MCF 10A (cell line): ENCODE measurements around the gene RIMBP3C. TPM values are rescaled to one million over a fixed set of nuclear protein-coding genes. Genes with fewer than 3 reads are reported as not detected.
"Not testable (repeated sequence)": the region's sequence is repeated elsewhere in the genome, so short reads cannot be mapped to it uniquely, and the experiment has no call there.

Source experiments
- BruUV-seq: library from RNA; stranded (reverse); fragments of 400-500 nt; replicated peaks from 2 replicates; lab custom pipeline; 2021; lab: Mats Ljungman, UMichigan
- CTCF ChIA-PET: fragments of 300-600 bp; sonication (Branson Sonifier 250); formaldehyde crosslinking; extraction: SDS; loops from one replicate; lab custom pipeline; 2021; ENCODE audit warnings: antibody characterized with exemption, inconsistent platforms; lab: Yijun Ruan, JAX
- POLR2A ChIA-PET: fragments of 300-600, 350-650 bp; sonication (Branson Sonifier 250); formaldehyde crosslinking; extraction: SDS; loops from one replicate; lab custom pipeline; 2020; ENCODE audit warnings: antibody characterized with exemption, inconsistent platforms; lab: Yijun Ruan, JAX
- DNase-seq: peaks from one replicate; pipeline ENCODE4 v3.0.0-alpha.2; 2018; ENCODE audit not compliant: unreplicated experiment
- H3K27ac Mint-ChIP-seq: one replicate; pipeline ENCODE4 v1.8.0; 2022; ENCODE audit warnings: mild to moderate bottlenecking, low read depth, mixed read lengths; ENCODE audit not compliant: unreplicated experiment
- H3K27me3 Mint-ChIP-seq: one replicate; pipeline ENCODE4 v1.8.0; 2022; ENCODE audit warnings: mixed read lengths; ENCODE audit not compliant: insufficient read depth, unreplicated experiment
- H3K36me3 Mint-ChIP-seq: one replicate; pipeline ENCODE4 v1.8.0; 2022; ENCODE audit warnings: mild to moderate bottlenecking, moderate library complexity, mixed read lengths; ENCODE audit not compliant: insufficient read depth, unreplicated experiment
- H3K4me1 Mint-ChIP-seq: one replicate; pipeline ENCODE4 v1.8.0; 2022; ENCODE audit warnings: mixed read lengths; ENCODE audit not compliant: insufficient read depth, unreplicated experiment
- H3K4me3 Mint-ChIP-seq: one replicate; pipeline ENCODE4 v1.8.0; 2022; ENCODE audit warnings: mild to moderate bottlenecking, moderate library complexity, mixed read lengths; ENCODE audit not compliant: unreplicated experiment
- H3K9me3 Mint-ChIP-seq: one replicate; pipeline ENCODE4 v1.8.0; 2022; ENCODE audit warnings: mixed read lengths; ENCODE audit not compliant: unreplicated experiment
- intact Hi-C: fragments of 100-400 bp; cut with micrococcal nuclease; formaldehyde crosslinking; loops from 2 replicates; pipeline ENCODE4 v1.14.1; 2022
- total RNA-seq: library from RNA; stranded (reverse); gene quantifications from 2 replicates; pipeline ENCODE4 v1.2.3, GENCODE V29; 2022

RIMBP3C gene
- total RNA-seq, 1 experiment from 2014 or later, result 0.14 TPM

GRCh38 chr22:21516522-21516921 is 34.7 kb downstream of the RIMBP3C start:
- H3K9me3 Mint-ChIP-seq, CTCF ChIA-PET, H3K4me3 Mint-ChIP-seq, intact Hi-C loops, H3K27me3 Mint-ChIP-seq, BruUV-seq, DNase-seq, H3K27ac Mint-ChIP-seq, H3K36me3 Mint-ChIP-seq, H3K4me1 Mint-ChIP-seq, POLR2A ChIA-PET: not testable (repeated sequence)

GRCh38 chr22:21515234-21515633 is 36.0 kb downstream of the RIMBP3C start:
- H3K4me1 Mint-ChIP-seq, result not testable (repeated sequence)

GRCh38 chr22:21514117-21514516 is 37.1 kb downstream of the RIMBP3C start:
- H3K9me3 Mint-ChIP-seq, DNase-seq, H3K27ac Mint-ChIP-seq, POLR2A ChIA-PET, H3K4me1 Mint-ChIP-seq, intact Hi-C loops, BruUV-seq, H3K36me3 Mint-ChIP-seq, CTCF ChIA-PET, H3K27me3 Mint-ChIP-seq, H3K4me3 Mint-ChIP-seq: not testable (repeated sequence)

More at GRCh38 chr22:21515234-21515633, 36.0 kb downstream of the RIMBP3C start:
- intact Hi-C loops, BruUV-seq, H3K27me3 Mint-ChIP-seq, H3K4me3 Mint-ChIP-seq, CTCF ChIA-PET, H3K9me3 Mint-ChIP-seq, DNase-seq, H3K36me3 Mint-ChIP-seq, POLR2A ChIA-PET, H3K27ac Mint-ChIP-seq: not testable (repeated sequence)

GRCh38 chr22:21512022-21512421 is 39.2 kb downstream of the RIMBP3C start:
- BruUV-seq, H3K9me3 Mint-ChIP-seq, H3K27ac Mint-ChIP-seq, DNase-seq, CTCF ChIA-PET, H3K4me3 Mint-ChIP-seq, H3K27me3 Mint-ChIP-seq, intact Hi-C loops, H3K4me1 Mint-ChIP-seq, H3K36me3 Mint-ChIP-seq, POLR2A ChIA-PET: not testable (repeated sequence)

- H3K9me3 Mint-ChIP-seq, intact Hi-C loops, BruUV-seq, DNase-seq, H3K27me3 Mint-ChIP-seq, H3K27ac Mint-ChIP-seq, POLR2A ChIA-PET, H3K36me3 Mint-ChIP-seq, H3K4me3 Mint-ChIP-seq, H3K4me1 Mint-ChIP-seq, CTCF ChIA-PET: not testable (repeated sequence)
Measured at GRCh38 chr22:21510397-21510796, 40.9 kb downstream of the RIMBP3C start.

- DNase-seq, H3K36me3 Mint-ChIP-seq, POLR2A ChIA-PET, intact Hi-C loops, H3K27ac Mint-ChIP-seq, H3K4me1 Mint-ChIP-seq, CTCF ChIA-PET, H3K27me3 Mint-ChIP-seq, BruUV-seq, H3K4me3 Mint-ChIP-seq, H3K9me3 Mint-ChIP-seq: not testable (repeated sequence)
Measured at GRCh38 chr22:21499623-21500506, 51.4 kb downstream of the RIMBP3C start.

- H3K4me3 Mint-ChIP-seq, BruUV-seq, DNase-seq, CTCF ChIA-PET, H3K36me3 Mint-ChIP-seq, H3K9me3 Mint-ChIP-seq, H3K4me1 Mint-ChIP-seq, intact Hi-C loops, H3K27ac Mint-ChIP-seq, H3K27me3 Mint-ChIP-seq, POLR2A ChIA-PET: not testable (repeated sequence)
Measured at GRCh38 chr22:21498489-21498888, 52.8 kb downstream of the RIMBP3C start.

- H3K27ac Mint-ChIP-seq, CTCF ChIA-PET, intact Hi-C loops, H3K36me3 Mint-ChIP-seq, BruUV-seq, DNase-seq, H3K9me3 Mint-ChIP-seq, H3K27me3 Mint-ChIP-seq, H3K4me3 Mint-ChIP-seq, POLR2A ChIA-PET, H3K4me1 Mint-ChIP-seq: not testable (repeated sequence)
Measured at GRCh38 chr22:21497984-21498383, 53.3 kb downstream of the RIMBP3C start.
